ENCODE measurements around the gene SLFN5. TPM values are rescaled to one million over a fixed set of nuclear protein-coding genes. Genes with fewer than 3 reads are reported as not detected.
A peak's percentile ranks its signal among the peaks of the same experiment; 100 is the strongest.

The SLFN5 gene
- total RNA-seq, 1 experiment from 2014 or later: 17.3 TPM

DNA sequence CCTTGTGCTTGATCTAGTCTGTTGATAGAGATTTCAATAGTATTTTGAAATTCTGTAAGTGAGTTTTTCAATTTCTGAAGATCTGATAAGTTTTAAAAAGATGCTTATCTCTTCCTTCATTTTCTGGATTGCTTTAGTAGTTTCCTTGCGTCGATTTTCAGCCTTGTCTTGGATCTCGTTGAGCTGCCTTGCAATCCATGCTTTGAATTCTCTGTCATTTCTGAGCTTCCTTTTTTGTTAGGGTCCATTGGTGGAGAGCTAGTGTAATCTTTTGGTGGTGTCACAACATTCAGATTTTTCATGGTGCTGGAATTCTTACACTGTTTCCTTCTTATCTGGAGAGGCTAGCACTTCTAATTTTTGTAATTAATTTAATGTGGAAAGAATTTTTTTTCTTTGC, 69.5 kb downstream of the SLFN5 start:
- Histone ChIP-seq H3K36me3 (ENCODE audit: low read depth) (no peaks in the 10 kb centered on the region), H3K4me1 (replicated peaks; ENCODE audit: insufficient read depth) (no peaks in the 10 kb centered on the region), H3K9me3 (ENCODE audit: insufficient read depth, low read depth) (no peaks in the 10 kb centered on the region), H3K9me2 (ENCODE audit: insufficient read depth) (no peaks in the 10 kb centered on the region), H3K79me2 (ENCODE audit: low read depth) (no peaks in the 10 kb centered on the region), H3K27ac (no peak overlapping the region), H2AFZ (no peak overlapping the region), H4K20me1 (ENCODE audit: insufficient read depth) (no peaks in the 10 kb centered on the region), H3K27me3 (ENCODE audit: insufficient read depth, low read depth) (no peaks in the 10 kb centered on the region), H3K4me3 (no peak overlapping the region), H3F3A (ENCODE audit: insufficient read depth, low read depth) (no peaks in the 10 kb centered on the region), H3K4me2 (no peak overlapping the region)
- no TSS peak for BruUV-seq (replicated peaks)
- CTCF ChIA-PET: interaction anchor here (1.1 kb wide), 1 partner anchor 221 kb away, joined by 3 read pairs; no protein-coding TSS in a partner anchor
- TF ChIP-seq, protein P1, sequence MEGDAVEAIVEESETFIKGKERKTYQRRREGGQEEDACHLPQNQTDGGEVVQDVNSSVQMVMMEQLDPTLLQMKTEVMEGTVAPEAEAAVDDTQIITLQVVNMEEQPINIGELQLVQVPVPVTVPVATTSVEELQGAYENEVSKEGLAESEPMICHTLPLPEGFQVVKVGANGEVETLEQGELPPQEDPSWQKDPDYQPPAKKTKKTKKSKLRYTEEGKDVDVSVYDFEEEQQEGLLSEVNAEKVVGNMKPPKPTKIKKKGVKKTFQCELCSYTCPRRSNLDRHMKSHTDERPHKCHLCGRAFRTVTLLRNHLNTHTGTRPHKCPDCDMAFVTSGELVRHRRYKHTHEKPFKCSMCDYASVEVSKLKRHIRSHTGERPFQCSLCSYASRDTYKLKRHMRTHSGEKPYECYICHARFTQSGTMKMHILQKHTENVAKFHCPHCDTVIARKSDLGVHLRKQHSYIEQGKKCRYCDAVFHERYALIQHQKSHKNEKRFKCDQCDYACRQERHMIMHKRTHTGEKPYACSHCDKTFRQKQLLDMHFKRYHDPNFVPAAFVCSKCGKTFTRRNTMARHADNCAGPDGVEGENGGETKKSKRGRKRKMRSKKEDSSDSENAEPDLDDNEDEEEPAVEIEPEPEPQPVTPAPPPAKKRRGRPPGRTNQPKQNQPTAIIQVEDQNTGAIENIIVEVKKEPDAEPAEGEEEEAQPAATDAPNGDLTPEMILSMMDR (conservative IDR thresholded peaks at IDR 0.05): no peak
- no peak for TF ChIP-seq EZH2 (IDR thresholded peaks at IDR 0.05; ENCODE audit: low read depth)
- no peak for DNase-seq
- POLR2A ChIA-PET (ENCODE audit: unreplicated experiment): no interaction called here
- intact Hi-C loops (cut with micrococcal nuclease; ENCODE audit: unreplicated experiment): loop anchor here (1.0 to 10.0 kb wide), 4 partner anchors 70 to 227 kb away; partner anchors contain the start of genes NLE1, SLFN5 and UNC45B

DNA sequence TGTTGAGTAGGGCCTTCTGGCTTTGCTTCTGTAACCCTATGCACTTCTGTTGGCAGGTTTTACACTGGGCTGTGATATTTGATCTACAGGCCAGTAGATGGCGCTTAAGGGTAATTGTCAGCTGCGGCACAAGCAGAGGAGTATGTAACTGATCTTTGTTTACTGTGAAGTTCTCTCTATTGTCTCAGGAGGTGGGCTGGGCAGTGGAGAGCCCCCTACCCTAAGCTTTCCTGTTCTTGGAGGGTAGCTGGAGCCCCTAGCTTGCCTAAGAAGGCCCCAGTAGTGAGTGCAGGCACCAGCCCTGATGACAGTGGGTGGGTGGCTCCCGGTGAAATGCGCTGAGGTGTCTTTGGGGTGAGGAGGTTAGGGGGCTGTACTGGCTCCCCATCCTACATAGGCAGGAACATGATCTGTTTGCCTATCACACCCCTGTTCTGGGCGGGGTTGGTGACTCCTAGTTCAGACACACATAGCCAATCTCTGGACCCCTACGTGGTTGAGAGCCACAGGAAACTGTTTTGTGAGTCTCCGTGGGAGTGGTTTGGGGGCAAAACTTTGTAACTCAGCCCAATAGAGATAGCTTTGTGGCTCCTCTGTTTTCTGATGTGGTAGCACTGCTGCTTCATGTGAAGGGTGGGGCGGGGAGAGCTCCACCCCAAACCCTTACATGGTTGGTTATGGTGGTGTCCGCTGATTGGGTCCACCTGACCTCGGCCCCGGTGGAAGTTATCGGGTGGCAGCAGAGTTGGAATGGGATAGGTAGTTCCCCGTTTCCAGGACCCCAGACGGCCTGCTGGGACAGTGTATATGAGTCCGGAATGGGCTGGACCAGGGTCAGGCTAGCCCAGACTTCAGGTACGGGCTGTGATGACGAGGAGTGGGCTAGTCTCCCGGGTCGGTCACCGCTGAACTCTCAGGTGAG, 70.2 kb downstream of the SLFN5 start:
- ChIA-PET POLR2A (ENCODE audit: unreplicated experiment) (no interaction called here), CTCF (interaction anchor here (1.1 kb wide), 1 partner anchor 220 kb away, joined by 3 read pairs; no protein-coding TSS in a partner anchor)
- Histone ChIP-seq H3K79me2 (ENCODE audit: low read depth) (no peaks in the 10 kb centered on the region), H2AFZ (no peak overlapping the region), H4K20me1 (ENCODE audit: insufficient read depth) (no peaks in the 10 kb centered on the region), H3K27ac (no peak overlapping the region), H3K4me2 (no peak overlapping the region), H3K9me2 (ENCODE audit: insufficient read depth) (no peaks in the 10 kb centered on the region), H3K4me3 (no peak overlapping the region), H3K27me3 (ENCODE audit: insufficient read depth, low read depth) (peaks cover 4% of the 10 kb centered on the region; the same call in 1 of the 2 replicates), H3F3A (ENCODE audit: insufficient read depth, low read depth) (no peaks in the 10 kb centered on the region), H3K9me3 (ENCODE audit: insufficient read depth, low read depth) (no peaks in the 10 kb centered on the region), H3K4me1 (replicated peaks; ENCODE audit: insufficient read depth) (no peaks in the 10 kb centered on the region), H3K36me3 (ENCODE audit: low read depth) (no peaks in the 10 kb centered on the region)
- no peak for TF ChIP-seq EZH2 (IDR thresholded peaks at IDR 0.05; ENCODE audit: low read depth)
- TF ChIP-seq, protein P1 (conservative IDR thresholded peaks at IDR 0.05): peak; percentile 82
- BruUV-seq (replicated peaks): no TSS peak
- DNase-seq: peak in 1 of 2 experiments; percentile 22
- intact Hi-C loops (cut with micrococcal nuclease; ENCODE audit: unreplicated experiment): loop anchor here (1.0 to 10.0 kb wide), 4 partner anchors 70 to 226 kb away; partner anchors contain the start of genes NLE1, SLFN5 and UNC45B

DNA sequence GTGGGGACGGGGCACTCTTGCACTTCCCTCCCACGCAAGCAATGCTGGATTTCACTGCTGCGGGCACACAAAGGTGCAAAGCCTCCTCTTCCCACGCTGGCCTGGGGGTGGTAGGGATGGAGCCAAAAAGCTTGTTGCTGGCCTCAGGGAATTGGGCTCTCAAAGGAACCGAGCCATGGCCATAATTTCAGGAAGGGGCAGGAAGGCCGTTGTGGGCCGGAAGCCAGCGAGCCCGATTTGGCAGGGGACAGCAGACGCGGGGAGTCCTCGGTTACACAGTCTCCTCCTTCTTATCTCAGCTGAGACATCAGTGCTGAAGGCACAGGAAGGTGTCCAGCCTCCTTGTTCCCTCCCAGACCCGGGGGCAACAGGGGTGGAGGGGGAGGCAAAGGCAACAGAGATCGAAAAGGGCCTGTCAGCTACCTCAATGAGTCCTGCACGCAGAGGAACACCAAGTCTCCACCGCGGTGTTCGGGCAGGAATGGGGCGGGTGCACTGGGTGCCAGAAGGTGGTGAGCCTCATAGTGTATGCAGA, 71.1 kb downstream of the SLFN5 start:
- no peak overlapping the region for H3K4me2 ChIP-seq
- no peaks in the 10 kb centered on the region for H3K79me2 ChIP-seq (ENCODE audit: low read depth)
- no peaks in the 10 kb centered on the region for H3K9me2 ChIP-seq (ENCODE audit: insufficient read depth)
- no peaks in the 10 kb centered on the region for H4K20me1 ChIP-seq (ENCODE audit: insufficient read depth)
- DNase-seq: no peak
- H3K27me3 ChIP-seq (ENCODE audit: insufficient read depth, low read depth): peaks cover 9% of the 10 kb centered on the region; the same call in 1 of the 2 replicates
- H2AFZ ChIP-seq: no peak overlapping the region
- no peak overlapping the region for H3K27ac ChIP-seq
- intact Hi-C loops (cut with micrococcal nuclease; ENCODE audit: unreplicated experiment): loop anchor here (2.0 to 10.0 kb wide), 2 partner anchors 71 to 169 kb away; partner anchors contain the start of genes NLE1, SLFN5 and UNC45B
- H3K4me1 ChIP-seq (replicated peaks; ENCODE audit: insufficient read depth): no peaks in the 10 kb centered on the region
- no peaks in the 10 kb centered on the region for H3K9me3 ChIP-seq (ENCODE audit: insufficient read depth, low read depth)
- BruUV-seq (replicated peaks): no TSS peak
- no peaks in the 10 kb centered on the region for H3K36me3 ChIP-seq (ENCODE audit: low read depth)
- H3K4me3 ChIP-seq: no peak overlapping the region
- ChIA-PET POLR2A (ENCODE audit: unreplicated experiment) (no interaction called here), CTCF (no interaction called here)
- no peaks in the 10 kb centered on the region for H3F3A ChIP-seq (ENCODE audit: insufficient read depth, low read depth)
- TF ChIP-seq, protein P1 (conservative IDR thresholded peaks at IDR 0.05): no peak
- no peak for TF ChIP-seq EZH2 (IDR thresholded peaks at IDR 0.05; ENCODE audit: low read depth)
